ENCODE measurements around the gene TRA2B.

TRA2B gene

DNA sequence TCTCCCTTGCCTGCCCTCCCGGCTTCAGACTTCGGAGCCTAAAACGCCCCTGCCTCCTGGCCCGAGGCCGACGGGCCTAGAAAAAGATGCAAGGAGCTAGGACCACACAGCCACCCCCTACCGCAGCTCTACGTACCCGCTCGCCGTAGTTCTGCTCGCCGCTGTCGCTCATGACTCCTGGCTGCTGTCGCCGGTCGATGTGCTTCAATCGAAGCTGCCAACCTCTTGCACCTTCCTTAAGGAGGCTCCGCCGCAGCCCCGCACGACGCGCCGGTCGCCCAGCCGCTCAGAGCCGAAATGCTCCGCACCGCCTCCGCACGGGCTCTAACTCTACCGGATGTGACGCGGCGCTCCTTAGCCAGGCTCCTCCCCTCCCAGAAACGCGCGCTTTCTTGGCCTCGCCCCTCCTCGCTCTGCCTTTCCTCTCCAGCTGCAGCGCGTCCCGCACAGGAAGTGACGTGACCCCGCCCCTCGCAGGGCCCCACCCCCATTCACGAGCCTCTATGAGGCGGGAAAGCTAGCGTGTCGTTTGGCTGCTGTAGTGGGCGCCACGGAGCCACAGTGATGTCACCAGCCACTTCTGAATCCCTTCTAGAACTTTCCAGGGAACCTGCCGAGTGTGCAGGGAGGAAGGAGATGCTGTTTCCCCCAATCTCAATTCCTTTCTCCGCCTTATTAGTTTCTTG lies at the start of gene TRA2B:
TSS of gene TRA2B (minus strand) at position 326 of the 686 bp plus-strand sequence. CDS start at position 172, 154 bp downstream.
- peak; percentile 98 for DNase-seq (ENCODE audit: low read depth in 2 of 2)

DNA sequence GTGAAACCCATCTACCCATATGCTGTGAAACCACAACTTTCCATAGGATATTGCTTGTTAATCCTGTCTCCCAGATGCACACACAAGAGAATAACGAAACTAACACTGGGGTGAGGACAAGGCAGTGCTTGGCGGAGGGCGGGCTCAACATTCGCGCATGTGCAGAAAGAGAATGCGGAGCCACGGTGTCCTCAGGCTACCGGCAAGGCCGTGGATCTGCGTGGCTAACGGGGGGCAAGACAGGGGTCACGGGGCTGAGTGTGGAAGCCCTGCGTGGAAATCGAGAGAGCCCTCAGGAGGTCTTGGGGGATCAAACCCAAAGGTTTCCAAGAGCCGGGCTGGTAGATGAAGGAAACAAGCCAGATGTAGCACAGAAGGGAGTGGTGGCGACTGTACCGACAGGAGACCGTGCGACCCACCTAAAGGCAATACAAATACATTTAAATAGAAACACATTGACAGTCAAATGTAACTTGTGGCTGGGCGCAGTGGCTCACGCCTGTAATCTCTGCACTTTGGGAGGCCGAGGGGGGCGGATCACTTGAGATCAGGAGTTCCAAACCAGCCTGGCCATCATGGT lies 48.5 kb upstream of the TRA2B start:
- DNase-seq (ENCODE audit: low read depth in 2 of 2): no peak

DNA sequence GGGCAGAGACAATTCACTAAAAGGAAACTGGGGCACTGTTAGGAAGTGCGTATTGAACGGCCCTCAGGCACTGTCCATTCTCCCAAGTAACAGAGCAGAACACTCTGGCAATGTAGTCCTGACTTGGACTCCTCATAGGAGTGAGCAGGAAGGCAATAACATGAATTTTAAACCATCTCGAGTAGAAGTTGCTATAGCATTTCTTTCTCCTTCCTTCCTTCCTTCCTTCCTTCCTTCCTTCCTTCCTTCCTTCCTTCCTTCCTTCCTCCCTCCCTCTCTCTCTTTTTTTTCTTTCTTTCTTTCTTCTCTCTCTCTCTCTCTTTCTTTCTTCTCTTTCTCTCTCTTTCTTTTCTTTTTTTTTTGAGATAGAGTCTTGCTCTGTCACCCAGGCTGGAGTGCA lies 46.4 kb upstream of the TRA2B start:
- DNase-seq (ENCODE audit: low read depth in 2 of 2): no peak

DNA sequence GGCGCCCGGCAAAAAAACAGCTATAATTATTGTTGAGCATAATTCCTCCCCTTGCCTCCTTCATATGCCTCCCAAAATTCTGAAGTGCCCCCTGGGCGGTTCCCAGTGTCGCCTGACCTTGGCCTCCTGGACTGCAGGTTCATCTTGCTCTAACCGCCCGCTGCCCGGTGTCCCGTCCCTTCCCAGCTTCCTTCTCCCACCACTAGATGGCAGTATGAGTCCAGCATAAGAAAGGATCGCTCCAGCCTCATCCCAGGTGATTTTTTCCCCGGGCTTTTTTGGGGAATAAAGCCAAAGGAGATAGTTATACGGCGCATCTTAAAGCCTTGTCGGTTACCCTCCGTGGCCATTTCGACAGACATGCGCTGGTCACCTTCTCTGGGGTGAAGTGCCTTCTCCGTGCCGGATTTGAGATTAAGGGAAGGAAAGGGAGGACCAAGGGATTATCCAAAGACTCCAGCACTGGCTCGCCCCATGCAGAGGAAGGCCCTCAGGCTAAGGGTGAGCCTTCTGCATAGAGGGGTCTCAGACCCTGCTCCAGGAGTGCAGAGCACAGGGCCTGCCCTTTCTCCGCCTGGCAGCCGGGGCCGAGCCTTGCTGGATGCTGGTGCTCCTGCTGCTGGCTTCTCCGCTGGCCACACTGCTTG lies 45.8 kb upstream of the TRA2B start:
- DNase-seq (ENCODE audit: low read depth in 2 of 2): peak; percentile 29 to 47

DNA sequence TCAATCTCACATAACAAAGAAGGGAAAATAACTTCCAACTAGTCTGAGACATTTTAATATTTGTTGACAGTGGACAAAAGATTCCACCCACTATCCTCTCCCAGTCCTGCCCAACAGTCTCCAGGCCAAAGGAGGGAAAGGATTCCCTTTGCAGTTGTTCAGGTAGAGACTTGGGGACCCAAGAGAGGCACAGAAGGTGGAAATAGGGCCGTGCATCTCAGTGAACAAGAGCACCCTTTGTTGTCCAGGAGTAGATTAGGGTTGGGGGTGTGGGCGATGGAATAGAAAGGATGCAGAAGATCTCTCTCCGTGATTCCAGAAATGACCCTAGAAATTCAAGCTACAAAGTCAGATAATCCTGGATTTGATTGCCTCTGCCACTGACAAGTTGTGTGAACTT lies 44.8 kb upstream of the TRA2B start:
- DNase-seq (ENCODE audit: low read depth in 2 of 2): no peak

DNA sequence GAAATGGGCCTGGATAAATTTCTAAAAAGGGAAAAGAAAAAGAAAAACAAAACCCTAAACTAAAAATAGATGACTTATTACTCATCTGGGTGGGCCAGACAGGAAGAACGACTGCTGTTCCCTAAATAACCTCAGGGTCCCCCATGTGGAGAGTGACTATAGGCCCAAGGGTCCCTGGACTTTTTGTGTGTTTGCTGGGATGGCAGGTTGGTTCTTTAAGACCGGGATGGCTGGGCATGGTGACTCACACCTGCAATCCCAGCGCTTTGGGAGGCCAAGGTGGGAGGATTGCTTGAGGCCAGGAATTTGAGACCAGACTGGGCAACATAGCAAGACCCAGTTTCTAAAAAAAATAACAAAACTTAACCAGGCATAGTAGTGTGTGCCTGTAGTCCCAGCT lies 43.8 kb upstream of the TRA2B start:
- DNase-seq (ENCODE audit: low read depth in 2 of 2): no peak

DNA sequence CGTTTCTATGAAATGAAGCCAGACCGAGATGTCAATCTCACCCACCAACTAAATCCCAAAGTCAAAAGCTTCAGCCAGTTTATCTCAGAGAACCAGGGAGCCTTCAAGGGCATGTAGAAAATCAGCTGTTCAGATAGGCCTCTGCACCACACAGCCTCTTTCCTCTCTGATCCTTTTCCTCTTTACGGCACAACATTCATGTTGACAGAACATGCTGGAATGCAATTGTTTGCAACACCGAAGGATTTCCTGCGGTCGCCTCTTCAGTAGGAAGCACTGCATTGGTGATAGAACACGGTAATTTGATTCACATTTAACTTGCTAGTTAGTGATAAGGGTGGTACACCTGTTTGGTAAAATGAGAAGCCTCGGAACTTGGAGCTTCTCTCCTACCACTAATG lies 41.9 kb upstream of the TRA2B start:
- DNase-seq (ENCODE audit: low read depth in 2 of 2): no peak

DNA sequence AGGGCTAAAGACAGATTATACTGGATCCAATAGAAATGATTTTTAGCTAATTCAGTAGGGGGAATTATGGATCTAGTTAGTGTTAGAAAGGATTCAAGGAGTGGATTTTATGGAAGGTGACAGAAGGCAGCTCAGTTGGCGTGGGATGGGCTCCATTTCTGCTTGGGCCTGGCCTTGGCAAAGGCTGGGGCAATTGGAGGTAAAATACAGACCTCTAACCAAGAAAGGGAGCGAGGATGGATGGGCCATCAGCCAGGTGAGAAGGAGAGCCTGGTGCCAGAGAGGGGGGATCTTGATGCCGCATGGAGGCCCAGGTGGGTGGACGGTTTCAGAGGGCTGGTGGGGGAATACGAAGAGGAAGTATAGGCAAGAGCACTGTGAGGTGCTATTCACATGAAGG lies 40.7 kb upstream of the TRA2B start:
- no peak for DNase-seq (ENCODE audit: low read depth in 2 of 2)

DNA sequence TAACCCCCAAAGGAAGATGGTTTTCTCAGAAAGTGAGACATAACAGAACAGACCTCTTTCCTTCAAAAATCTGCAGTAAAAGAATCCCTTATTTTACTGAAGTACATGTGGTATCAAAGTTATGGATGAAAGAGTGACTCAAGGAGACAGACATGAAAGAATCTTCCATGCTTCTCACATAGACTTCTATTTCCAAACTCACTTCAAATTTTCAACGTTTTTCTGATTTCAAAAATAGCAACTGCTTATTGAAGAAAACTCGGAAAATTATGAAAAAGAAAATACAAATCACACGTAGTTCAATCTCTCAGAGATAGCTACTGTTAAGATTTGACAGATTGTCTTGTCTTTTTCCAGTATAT lies 39.8 kb upstream of the TRA2B start:
- no peak for DNase-seq (ENCODE audit: low read depth in 2 of 2)

DNA sequence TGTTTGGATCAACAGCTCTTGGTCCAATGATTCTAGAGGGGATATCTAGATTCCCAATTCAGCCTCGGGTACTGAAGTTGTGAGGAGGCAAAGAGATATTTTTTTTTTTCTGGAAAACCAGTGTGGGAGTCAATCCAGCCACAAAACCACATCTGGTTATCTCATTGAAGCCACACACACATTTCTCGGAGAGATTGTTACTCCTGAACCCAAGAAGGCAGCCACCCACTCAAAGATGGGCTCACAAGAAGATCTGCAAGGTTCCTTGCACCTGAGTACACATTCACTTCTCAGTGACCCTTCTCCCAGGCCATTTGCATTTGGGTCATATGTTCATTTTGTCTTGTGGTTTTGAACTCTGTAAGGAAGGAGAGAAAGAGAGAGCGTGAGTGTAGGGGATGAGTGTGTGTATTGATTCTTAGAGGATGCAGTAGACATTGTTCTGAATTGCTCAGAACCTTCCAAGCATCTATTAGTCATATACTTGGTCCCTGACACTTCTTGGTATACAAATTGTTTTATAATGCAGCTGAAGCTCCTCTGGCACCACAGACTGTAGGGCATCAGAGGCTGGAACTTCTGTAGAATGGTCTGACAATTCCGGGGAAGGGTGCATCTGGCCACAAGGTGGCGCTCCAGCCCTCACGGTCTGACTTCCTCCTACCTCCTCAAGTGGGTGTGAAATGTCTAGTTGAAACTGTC lies 39.3 kb upstream of the TRA2B start:
- DNase-seq (ENCODE audit: low read depth in 2 of 2): peak; percentile 62 to 88

DNA sequence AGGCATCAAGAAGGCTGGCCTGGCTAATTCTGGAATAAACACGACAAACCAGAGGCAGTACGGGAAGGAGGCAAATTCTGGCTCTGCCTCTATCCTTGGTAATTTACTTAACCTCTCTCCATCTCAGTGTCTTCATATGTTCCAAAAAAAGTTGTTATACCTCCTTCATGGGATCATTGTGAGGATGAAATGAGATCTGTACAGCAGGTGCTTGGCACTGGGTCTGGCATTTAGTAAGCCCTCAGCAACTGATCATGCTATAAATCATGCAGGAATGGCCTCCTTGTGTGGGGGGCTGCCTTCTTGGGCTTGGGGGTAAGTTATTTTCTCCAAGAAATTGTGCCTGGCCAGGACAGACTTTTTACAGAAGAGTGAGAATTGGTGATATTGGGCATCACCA lies 38.3 kb upstream of the TRA2B start:
- no peak for DNase-seq (ENCODE audit: low read depth in 2 of 2)

DNA sequence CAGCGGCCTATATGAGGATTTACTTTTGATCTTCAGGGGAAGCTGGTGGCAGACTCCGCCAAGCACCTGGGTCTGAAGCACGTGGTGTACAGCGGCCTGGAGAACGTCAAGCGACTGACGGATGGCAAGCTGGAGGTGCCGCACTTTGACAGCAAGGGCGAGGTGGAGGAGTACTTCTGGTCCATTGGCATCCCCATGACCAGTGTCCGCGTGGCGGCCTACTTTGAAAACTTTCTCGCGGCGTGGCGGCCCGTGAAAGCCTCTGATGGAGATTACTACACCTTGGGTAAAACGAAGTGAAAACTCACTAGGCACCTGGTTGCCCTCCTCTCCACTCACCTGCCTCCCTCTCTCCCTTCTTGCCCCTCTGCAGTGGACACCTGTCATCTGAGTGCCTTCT lies 33.8 kb upstream of the TRA2B start:
- no peak for DNase-seq (ENCODE audit: low read depth in 2 of 2)

DNA sequence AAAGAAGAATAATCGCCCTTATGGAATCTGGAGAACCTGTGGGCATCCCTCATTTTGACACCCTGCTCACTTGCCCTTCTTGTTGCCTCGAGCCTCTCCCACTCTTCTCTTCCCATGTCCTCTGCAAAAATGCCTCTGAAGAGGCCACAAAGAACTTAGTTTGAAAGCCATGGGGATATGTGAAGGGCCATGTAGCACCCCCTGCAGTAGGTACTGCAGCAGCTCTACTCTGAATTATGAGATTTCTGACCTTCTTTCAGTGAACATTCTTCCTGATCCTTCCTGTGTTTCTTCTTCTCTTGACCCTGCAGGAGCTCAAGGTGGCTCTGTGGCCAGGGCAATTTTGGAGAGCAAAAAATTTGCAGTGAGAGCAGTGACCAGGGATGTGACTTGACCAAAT lies 30.4 kb upstream of the TRA2B start:
- no peak for DNase-seq (ENCODE audit: low read depth in 2 of 2)

DNA sequence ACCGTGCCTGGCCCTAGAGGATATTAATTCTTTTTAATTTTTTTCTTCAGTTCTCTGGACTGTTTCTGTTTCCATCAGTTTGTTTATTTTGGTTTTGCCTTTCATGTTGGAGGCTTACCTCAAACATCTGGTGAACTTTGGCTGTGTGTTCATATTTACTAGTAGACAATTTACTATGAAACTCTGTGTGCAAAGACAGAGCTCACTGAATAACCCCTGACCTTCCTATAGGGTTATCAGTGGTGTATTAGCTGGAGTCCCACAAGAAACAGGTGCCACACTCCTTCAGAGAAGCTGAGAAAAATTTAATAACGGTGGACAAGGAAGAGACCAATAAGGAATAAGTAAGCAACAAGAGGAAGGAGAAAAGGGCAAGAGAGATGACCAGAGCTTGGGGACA lies 28.8 kb upstream of the TRA2B start:
- no peak for DNase-seq (ENCODE audit: low read depth in 2 of 2)

DNA sequence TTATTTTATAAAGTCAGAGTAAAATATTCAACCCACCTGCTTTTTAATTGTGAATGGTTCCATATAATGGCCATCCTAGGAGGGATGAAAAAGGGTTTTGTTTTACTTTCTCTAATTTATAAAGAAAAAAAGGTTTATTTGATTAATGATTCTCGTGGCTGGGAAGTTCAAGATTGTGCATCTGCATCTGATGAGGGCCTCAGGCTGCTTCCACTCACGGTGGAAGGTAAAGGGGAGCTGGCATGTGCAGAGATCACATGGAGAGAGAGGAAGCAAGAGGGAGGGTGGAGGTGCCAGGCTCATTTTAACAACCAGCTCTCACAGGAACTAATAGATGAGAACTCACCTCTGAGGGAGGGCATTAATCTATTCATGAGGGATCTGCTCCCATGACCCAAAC lies 27.7 kb upstream of the TRA2B start:
- DNase-seq (ENCODE audit: low read depth in 2 of 2): no peak

DNA sequence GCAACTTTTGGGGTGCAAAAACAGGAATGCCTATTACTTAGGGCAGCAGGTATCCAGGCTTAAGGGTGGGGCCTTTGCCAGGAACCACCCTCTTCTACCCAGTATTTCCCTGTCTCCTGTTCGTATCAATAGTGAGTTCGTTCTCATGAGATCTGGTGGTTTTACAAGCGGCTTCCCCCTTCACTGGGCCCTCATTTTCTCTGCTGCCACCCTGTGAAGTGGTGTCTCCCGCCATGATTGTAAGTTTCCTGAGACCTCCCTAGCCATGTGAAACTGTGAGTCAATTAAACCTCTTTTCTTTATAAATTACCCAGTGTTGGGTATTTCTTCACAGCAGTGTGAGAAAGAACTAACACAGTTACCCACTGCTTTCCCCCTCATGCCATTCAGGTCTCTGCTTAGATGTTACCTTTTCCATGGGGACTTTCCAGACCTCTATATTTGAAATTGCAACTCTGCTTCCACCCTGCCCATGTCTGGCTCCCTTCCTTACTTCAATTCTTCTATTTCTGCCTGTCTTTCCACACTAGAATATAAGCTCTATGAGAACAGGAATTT lies 23.9 kb upstream of the TRA2B start:
- no peak for DNase-seq (ENCODE audit: low read depth in 2 of 2)

DNA sequence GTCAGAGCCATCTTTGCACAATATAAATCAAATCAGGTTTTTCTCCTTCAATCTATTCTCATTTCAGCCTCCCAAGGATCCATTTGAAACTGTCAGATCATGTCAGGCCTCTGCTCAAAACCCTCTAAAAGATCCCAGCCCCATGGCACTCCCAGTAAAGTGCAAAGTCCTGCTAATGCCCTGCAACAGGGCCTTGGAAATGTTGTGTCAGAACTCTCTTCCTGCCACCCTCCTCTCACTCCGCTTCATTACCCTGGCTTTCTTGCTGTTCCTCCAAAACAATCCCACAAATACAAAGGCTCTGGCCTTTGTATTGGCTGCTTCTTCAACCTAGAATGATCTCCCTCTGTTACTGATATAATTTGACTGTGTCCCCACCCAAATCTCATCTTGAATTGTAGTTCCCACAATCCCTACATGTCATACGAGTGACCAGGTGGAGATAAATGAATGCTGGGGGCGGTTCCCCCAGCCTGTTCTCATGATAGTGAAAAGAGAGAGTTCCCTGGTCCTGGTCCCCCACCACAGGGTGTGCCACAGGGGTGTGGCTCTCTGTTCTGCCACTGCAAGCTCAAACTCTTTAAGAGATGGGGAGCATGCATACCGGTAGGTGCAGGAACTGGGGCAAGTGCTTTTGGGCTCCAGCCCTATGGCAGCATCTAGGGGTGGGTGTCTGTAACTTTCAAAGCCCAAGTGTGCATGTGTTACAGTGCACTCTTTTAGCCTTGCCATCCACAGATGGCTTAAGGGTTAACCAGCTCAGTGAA lies 22.9 kb upstream of the TRA2B start:
- no peak for DNase-seq (ENCODE audit: low read depth in 2 of 2)

DNA sequence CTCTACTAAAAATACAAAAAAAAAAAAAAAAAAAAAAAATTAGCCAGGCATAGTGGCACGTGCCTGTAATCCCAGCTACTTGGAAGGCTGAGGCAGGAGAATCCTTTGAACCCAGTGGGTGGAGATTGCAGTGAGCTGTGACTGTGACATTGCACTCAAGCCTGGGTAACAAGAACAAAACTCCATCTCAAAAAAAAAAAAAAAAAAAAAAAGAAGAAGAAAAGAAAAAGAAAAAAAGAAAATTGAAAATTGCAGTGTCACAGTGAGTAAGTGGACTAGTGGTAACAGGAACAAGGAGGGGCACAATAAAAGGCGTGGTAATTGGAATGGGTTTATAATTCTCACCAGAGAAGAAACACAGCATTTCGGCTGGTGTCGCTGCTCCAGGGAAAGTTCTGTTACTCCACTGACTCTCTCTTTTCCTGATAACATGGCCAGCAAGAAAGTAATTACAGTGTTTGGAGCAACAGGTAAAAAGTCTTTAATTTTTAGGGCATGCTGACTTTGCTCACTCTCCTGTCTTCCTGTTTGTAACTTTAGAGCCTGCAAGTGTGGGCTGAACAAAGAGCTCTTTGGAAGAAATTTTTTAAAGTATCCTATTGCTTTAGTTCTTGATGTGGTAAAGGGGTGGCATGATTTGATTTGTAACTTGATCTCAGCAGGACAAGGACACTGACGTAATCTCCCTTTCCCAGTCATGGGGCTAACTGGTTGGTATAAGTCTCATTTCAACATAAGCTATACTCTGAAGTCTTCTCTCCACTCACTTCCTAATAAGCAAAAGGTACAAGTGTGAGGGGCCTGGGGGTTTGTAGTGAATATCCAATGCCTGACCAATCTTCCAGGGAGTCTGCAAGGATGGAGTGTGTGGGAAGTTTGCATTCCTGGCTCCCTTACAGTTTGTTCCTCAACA lies 22.1 kb upstream of the TRA2B start:
- DNase-seq (ENCODE audit: low read depth in 2 of 2): no peak

DNA sequence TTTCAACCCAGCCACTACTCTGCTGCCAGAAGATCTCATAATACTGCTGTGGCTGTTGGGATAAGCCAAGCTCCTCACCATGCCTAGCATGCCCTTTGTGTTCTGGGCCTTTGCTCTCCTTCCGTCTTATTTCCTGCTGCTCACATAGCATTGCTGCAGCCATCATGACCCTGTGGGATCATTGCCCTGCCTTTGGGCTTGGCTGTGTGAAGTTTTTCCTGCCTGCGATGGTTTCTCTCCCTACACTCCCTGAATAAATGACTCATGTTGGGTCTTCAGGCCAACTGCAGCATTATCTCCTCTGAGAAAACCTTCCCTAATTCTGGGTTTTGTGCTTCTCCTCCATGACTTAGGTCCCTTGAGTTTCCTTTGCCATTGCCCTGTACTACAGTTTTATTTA lies 20.8 kb upstream of the TRA2B start:
- DNase-seq (ENCODE audit: low read depth in 2 of 2): no peak

DNA sequence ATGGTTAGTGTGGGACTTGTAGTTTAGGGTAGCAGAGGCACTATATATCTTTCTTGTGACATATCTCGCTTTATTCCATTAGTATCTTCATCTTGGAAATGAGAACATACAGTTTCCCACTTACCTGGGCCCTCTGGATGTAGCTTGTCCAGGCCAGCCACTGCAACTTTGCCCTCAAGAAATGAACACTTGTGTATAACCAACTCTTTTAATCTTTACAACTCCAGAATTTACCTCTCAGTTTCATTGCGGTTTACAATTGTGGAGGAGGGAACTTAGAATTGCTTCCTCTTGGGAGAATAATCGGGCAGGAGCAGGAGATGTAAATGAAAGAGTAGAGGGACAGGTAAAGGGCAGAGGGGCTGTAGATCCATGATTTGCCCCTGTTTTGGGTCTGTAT lies 18.4 kb upstream of the TRA2B start:
- no peak for DNase-seq (ENCODE audit: low read depth in 2 of 2)

DNA sequence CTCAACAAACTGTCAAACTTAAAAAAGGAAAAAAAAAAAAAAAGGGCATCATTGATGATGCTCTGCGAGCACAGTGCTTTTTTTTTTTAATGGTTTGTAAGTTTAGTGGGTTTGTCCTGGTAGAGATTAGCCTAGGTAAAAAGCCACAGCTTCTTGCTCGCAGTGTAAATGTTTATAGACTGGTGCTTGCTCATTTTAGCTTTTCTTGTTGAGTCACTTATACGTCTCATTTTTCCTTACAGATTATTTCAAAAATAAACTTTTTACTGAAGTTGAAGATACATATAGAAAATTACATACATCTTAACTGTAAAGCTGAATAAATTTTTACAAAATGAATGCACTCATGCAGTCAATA lies 16.5 kb upstream of the TRA2B start:
- no peak for DNase-seq (ENCODE audit: low read depth in 2 of 2)

All from stimulated activated CD4-positive, alpha-beta T cell treated with anti-CD3 and anti-CD28 coated beads, Interleukin-12 subunit alpha, Interleukin-12 subunit beta, amount 100 ng/mL, for 24 hours (primary cell).